HEK293 (cell line): ENCODE measurements around the gene CCBE1.
A peak's percentile ranks its signal among the peaks of the same experiment; 100 is the strongest.

Source experiments
- CTCF ChIA-PET: fragments of 350-600 bp; formaldehyde crosslinking; extraction: SDS; loops from one replicate; lab custom pipeline; 2021; ENCODE audit warnings: antibody characterized with exemption; lab: Yijun Ruan, JAX
- POLR2A ChIA-PET: fragments of 300-600 bp; formaldehyde crosslinking; extraction: SDS; loops from one replicate; lab custom pipeline; 2020; ENCODE audit warnings: antibody characterized with exemption, inconsistent platforms; lab: Yijun Ruan, JAX
- H3K27ac ChIP-seq: fragments of 200-500 bp; sonication (Bioruptor generic); 2 replicates; pipeline ENCODE4 v1.5.1; 2014; ENCODE audit warnings: low read depth, low read length, control low read depth, inconsistent platforms; ENCODE audit errors: extremely low read depth
- H3K36me3 ChIP-seq, 2 experiments: fragments of 200-500 bp in 1 of 2; sonication (Bioruptor generic) in 1 of 2; 1 replicate in 1 of 2; 2 replicates in 1 of 2; pipeline ENCODE4 v1.5.1; 2014 to 2017; ENCODE audit warnings: inconsistent platforms in 2 of 2, low read length in 2 of 2; ENCODE audit not compliant: control insufficient read depth in 2 of 2, insufficient read depth in 1 of 2
- H3K4me1 ChIP-seq: fragments of 200-500 bp; sonication (Bioruptor generic); 2 replicates; pipeline ENCODE4 v1.5.1; 2014; ENCODE audit warnings: mild to moderate bottlenecking, low read length, inconsistent platforms; ENCODE audit not compliant: control insufficient read depth, insufficient read depth
- H3K4me3 ChIP-seq: 2 replicates; pipeline ENCODE4 v1.5.1; 2011; ENCODE audit warnings: low read depth, mild to moderate bottlenecking, control low read depth, low read length, moderate library complexity
- H3K9me3 ChIP-seq: fragments of 200-500 bp; sonication (Bioruptor generic); 2 replicates; pipeline ENCODE4 v1.5.1; 2014; ENCODE audit warnings: low read depth, low read length, inconsistent platforms; ENCODE audit not compliant: control insufficient read depth, insufficient read depth
- FEZF1 ChIP-seq: fragments of 450-650 bp; formaldehyde crosslinking; IDR thresholded peaks from 2 replicates; pipeline ENCODE4 v1.5.1; 2016; ENCODE audit warnings: missing biosample characterization, missing genetic modification characterization
- MZF1 ChIP-seq: fragments of 450-650 bp; formaldehyde crosslinking; IDR thresholded peaks from 2 replicates; pipeline ENCODE4 v1.5.1; 2017; ENCODE audit warnings: missing biosample characterization, missing genetic modification characterization, borderline replicate concordance
- OSR2 ChIP-seq: fragments of 450-650 bp; formaldehyde crosslinking; IDR thresholded peaks from 2 replicates; pipeline ENCODE4 v1.5.1; 2016; ENCODE audit warnings: missing biosample characterization, missing genetic modification characterization
- PRDM4 ChIP-seq: fragments of 450-650 bp; formaldehyde crosslinking; IDR thresholded peaks from 2 replicates; pipeline ENCODE4 v1.5.1; 2017; ENCODE audit warnings: missing biosample characterization, missing genetic modification characterization
- RBAK ChIP-seq: fragments of 450-650 bp; formaldehyde crosslinking; IDR thresholded peaks from 2 replicates; pipeline ENCODE4 v1.5.1; 2016; ENCODE audit warnings: missing biosample characterization, missing genetic modification characterization
- REST ChIP-seq: fragments of 450-650 bp; formaldehyde crosslinking; IDR thresholded peaks from 2 replicates; pipeline ENCODE4 v1.5.1; 2016; ENCODE audit warnings: missing biosample characterization, missing genetic modification characterization
- SP7 ChIP-seq: fragments of 450-650 bp; formaldehyde crosslinking; IDR thresholded peaks from 2 replicates; pipeline ENCODE4 v1.5.1; 2016; ENCODE audit warnings: missing biosample characterization, missing genetic modification characterization
- YY2 ChIP-seq: fragments of 450-650 bp; formaldehyde crosslinking; IDR thresholded peaks from 2 replicates; pipeline ENCODE4 v1.5.1; 2016; ENCODE audit warnings: missing biosample characterization, missing genetic modification characterization
- ZEB2 ChIP-seq: fragments of 450-650 bp; formaldehyde crosslinking; IDR thresholded peaks from 2 replicates; pipeline ENCODE4 v1.5.1; 2016; ENCODE audit warnings: missing biosample characterization, missing genetic modification characterization
- ZNF175 ChIP-seq: fragments of 450-650 bp; formaldehyde crosslinking; IDR thresholded peaks from 2 replicates; pipeline ENCODE4 v1.5.1; 2016; ENCODE audit warnings: missing biosample characterization, missing genetic modification characterization
- ZNF211 ChIP-seq: fragments of 450-650 bp; formaldehyde crosslinking; IDR thresholded peaks from 2 replicates; pipeline ENCODE4 v1.5.1; 2016; ENCODE audit warnings: low read depth, missing biosample characterization, missing genetic modification characterization
- ZNF223 ChIP-seq: fragments of 450-650 bp; formaldehyde crosslinking; IDR thresholded peaks from 2 replicates; pipeline ENCODE4 v1.5.1; 2016; ENCODE audit warnings: missing biosample characterization, missing genetic modification characterization
- ZNF26 ChIP-seq: fragments of 450-650 bp; formaldehyde crosslinking; IDR thresholded peaks from 2 replicates; pipeline ENCODE4 v1.5.1; 2016; ENCODE audit warnings: missing biosample characterization, missing genetic modification characterization
- ZNF404 ChIP-seq: fragments of 450-650 bp; formaldehyde crosslinking; IDR thresholded peaks from 2 replicates; pipeline ENCODE4 v1.5.1; 2017; ENCODE audit warnings: missing biosample characterization, missing genetic modification characterization
- ZNF426 ChIP-seq: fragments of 450-650 bp; formaldehyde crosslinking; IDR thresholded peaks from 2 replicates; pipeline ENCODE4 v1.5.1; 2017; ENCODE audit warnings: missing biosample characterization, missing genetic modification characterization, mild to moderate bottlenecking, inconsistent platforms, moderate library complexity
- ZNF560 ChIP-seq: fragments of 450-650 bp; formaldehyde crosslinking; IDR thresholded peaks from 2 replicates; pipeline ENCODE4 v1.5.1; 2017; ENCODE audit warnings: missing biosample characterization, missing genetic modification characterization, borderline replicate concordance
- ZNF624 ChIP-seq: fragments of 450-650 bp; formaldehyde crosslinking; IDR thresholded peaks from 2 replicates; pipeline ENCODE4 v1.5.1; 2017; ENCODE audit warnings: missing biosample characterization, missing genetic modification characterization
- ZNF658 ChIP-seq: fragments of 450-650 bp; formaldehyde crosslinking; IDR thresholded peaks from 2 replicates; pipeline ENCODE4; 2016; ENCODE audit warnings: missing biosample characterization, missing genetic modification characterization
- ZNF791 ChIP-seq: fragments of 450-650 bp; formaldehyde crosslinking; IDR thresholded peaks from 2 replicates; pipeline ENCODE4 v1.5.1; 2016; ENCODE audit warnings: missing biosample characterization, missing genetic modification characterization
- ZSCAN16 ChIP-seq: fragments of 450-650 bp; formaldehyde crosslinking; IDR thresholded peaks from 2 replicates; pipeline ENCODE4 v1.5.1; 2016; ENCODE audit warnings: missing biosample characterization, missing genetic modification characterization
- TF ChIP-seq, protein P1 (sequence below): fragments of 450-650 bp; formaldehyde crosslinking; conservative IDR thresholded peaks from 2 replicates; pipeline ENCODE4 v1.5.1; 2016; ENCODE audit warnings: low read depth, missing biosample characterization, missing genetic modification characterization
- TF ChIP-seq, protein P2 (sequence below): fragments of 450-650 bp; formaldehyde crosslinking; IDR thresholded peaks from 2 replicates; pipeline ENCODE4 v1.5.1; 2016; ENCODE audit warnings: missing biosample characterization, missing genetic modification characterization, low read depth
- TF ChIP-seq, protein P3 (sequence below): fragments of 450-650 bp; formaldehyde crosslinking; IDR thresholded peaks from 2 replicates; pipeline ENCODE4 v1.5.1; 2017; ENCODE audit warnings: missing biosample characterization, mild to moderate bottlenecking, missing genetic modification characterization, moderate library complexity

CCBE1 gene

DNA sequence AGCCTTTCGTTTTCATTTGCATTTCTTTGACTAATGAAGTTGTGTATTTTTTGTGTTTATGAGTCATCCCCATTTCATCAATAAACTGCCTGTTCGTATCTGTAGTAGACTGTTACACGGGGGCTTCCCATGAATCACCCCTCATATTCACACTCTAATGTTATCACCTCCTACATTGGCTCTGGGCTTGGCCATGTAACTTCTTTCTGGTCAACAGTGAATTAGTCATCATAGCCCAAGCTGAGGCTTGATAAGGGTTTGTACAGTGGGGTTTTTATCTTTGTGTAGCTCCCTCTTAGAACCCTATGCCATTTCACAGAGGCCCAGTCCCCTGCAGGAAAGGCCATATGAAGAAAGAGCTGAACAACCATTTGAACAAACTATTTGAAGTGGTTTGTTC is 151.0 kb downstream of the CCBE1 start (continued):
- TF ChIP-seq ZNF26 (tag by site-specific recombination): no peak
- TF ChIP-seq ZNF426 (tag by site-specific recombination): no peak
- TF ChIP-seq ZNF211 (tag by site-specific recombination): no peak
- TF ChIP-seq ZNF404: no peak
- TF ChIP-seq ZNF175: no peak
- TF ChIP-seq ZNF560 (tag by site-specific recombination): no peak
- TF ChIP-seq REST (tag by site-specific recombination): no peak
- TF ChIP-seq, all 188 proteins: peak for 0

DNA sequence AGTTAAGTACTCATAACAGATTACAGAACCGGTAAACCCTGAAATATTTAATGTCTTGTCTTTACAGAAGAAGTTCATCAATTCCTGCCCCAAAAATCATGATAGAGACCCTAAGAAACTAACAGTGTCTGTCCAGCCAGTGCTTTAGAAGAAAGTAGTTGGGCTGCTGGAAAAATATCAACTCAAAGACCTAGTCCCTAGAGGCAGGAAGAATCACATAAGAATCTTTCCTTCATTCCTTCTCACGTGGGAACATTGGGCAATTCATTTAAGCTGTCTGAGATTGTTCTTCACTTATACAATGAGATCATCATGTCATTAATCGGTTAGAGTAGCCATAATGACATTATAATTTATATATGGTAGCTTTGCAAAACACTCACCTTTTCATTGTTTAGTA is 156.4 kb downstream of the CCBE1 start:
- POLR2A ChIA-PET: no interaction called here
- Histone ChIP-seq H3K27ac (no peak overlapping the region), H3K9me3 (no peaks in the 10 kb centered on the region), H3K36me3 (no peaks in the 10 kb centered on the region), H3K4me1 (peaks cover 3% of the 10 kb centered on the region; the same call in 1 of the 2 replicates), H3K4me3 (no peak overlapping the region)
- CTCF ChIA-PET: interaction anchor here (0.6 to 0.7 kb wide), 2 partner anchors 134 to 353 kb away, joined by 3 to 4 read pairs; no protein-coding TSS in a partner anchor
- TF ChIP-seq ZNF624 (tag by site-specific recombination) (no peak), ZNF658 (no peak), RBAK (tag by site-specific recombination) (no peak), SP7 (peak; percentile 29; the same call in 1 of the 2 replicates), MZF1 (tag by site-specific recombination) (no peak), OSR2 (tag by site-specific recombination) (peak; percentile 69), ZEB2 (tag by site-specific recombination) (no peak), YY2 (no peak), ZNF223 (no peak), PRDM4 (tag by site-specific recombination) (no peak), FEZF1 (tag by site-specific recombination) (no peak), ZNF791 (tag by site-specific recombination) (no peak), ZSCAN16 (no peak)
- TF ChIP-seq, protein P1, sequence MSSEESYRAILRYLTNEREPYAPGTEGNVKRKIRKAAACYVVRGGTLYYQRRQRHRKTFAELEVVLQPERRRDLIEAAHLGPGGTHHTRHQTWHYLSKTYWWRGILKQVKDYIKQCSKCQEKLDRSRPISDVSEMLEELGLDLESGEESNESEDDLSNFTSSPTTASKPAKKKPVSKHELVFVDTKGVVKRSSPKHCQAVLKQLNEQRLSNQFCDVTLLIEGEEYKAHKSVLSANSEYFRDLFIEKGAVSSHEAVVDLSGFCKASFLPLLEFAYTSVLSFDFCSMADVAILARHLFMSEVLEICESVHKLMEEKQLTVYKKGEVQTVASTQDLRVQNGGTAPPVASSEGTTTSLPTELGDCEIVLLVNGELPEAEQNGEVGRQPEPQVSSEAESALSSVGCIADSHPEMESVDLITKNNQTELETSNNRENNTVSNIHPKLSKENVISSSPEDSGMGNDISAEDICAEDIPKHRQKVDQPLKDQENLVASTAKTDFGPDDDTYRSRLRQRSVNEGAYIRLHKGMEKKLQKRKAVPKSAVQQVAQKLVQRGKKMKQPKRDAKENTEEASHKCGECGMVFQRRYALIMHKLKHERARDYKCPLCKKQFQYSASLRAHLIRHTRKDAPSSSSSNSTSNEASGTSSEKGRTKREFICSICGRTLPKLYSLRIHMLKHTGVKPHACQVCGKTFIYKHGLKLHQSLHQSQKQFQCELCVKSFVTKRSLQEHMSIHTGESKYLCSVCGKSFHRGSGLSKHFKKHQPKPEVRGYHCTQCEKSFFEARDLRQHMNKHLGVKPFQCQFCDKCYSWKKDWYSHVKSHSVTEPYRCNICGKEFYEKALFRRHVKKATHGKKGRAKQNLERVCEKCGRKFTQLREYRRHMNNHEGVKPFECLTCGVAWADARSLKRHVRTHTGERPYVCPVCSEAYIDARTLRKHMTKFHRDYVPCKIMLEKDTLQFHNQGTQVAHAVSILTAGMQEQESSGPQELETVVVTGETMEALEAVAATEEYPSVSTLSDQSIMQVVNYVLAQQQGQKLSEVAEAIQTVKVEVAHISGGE (tag by site-specific recombination): no peak
- TF ChIP-seq, protein P2, sequence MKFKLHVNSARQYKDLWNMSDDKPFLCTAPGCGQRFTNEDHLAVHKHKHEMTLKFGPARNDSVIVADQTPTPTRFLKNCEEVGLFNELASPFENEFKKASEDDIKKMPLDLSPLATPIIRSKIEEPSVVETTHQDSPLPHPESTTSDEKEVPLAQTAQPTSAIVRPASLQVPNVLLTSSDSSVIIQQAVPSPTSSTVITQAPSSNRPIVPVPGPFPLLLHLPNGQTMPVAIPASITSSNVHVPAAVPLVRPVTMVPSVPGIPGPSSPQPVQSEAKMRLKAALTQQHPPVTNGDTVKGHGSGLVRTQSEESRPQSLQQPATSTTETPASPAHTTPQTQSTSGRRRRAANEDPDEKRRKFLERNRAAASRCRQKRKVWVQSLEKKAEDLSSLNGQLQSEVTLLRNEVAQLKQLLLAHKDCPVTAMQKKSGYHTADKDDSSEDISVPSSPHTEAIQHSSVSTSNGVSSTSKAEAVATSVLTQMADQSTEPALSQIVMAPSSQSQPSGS (tag by site-specific recombination): 0 out of 2 replicates have a peak, but pooled peaks have one; percentile 35
- TF ChIP-seq, protein P3, sequence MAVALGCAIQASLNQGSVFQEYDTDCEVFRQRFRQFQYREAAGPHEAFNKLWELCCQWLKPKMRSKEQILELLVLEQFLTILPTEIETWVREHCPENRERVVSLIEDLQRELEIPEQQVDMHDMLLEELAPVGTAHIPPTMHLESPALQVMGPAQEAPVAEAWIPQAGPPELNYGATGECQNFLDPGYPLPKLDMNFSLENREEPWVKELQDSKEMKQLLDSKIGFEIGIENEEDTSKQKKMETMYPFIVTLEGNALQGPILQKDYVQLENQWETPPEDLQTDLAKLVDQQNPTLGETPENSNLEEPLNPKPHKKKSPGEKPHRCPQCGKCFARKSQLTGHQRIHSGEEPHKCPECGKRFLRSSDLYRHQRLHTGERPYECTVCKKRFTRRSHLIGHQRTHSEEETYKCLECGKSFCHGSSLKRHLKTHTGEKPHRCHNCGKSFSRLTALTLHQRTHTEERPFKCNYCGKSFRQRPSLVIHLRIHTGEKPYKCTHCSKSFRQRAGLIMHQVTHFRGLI: peak; percentile 85
